GM12865 (cell line): Measurements from ENCODE around the gene KRT9.

ENCODE experiments used
- DNase-seq: peaks from one replicate; pipeline ENCODE4 v3.0.0; 2010; ENCODE audit warnings: low read depth
- H3K4me3 ChIP-seq: 2 replicates; pipeline ENCODE4 v1.5.1; 2011; ENCODE audit warnings: mild to moderate bottlenecking, low read depth, low read length, control low read depth
- CTCF ChIP-seq: IDR thresholded peaks from 2 replicates; pipeline ENCODE4 v1.5.1; 2011; ENCODE audit warnings: low read length, control low read depth, low read depth, inconsistent platforms; ENCODE audit not compliant: insufficient read depth; ENCODE audit errors: missing control alignments

Gene KRT9

DNA sequence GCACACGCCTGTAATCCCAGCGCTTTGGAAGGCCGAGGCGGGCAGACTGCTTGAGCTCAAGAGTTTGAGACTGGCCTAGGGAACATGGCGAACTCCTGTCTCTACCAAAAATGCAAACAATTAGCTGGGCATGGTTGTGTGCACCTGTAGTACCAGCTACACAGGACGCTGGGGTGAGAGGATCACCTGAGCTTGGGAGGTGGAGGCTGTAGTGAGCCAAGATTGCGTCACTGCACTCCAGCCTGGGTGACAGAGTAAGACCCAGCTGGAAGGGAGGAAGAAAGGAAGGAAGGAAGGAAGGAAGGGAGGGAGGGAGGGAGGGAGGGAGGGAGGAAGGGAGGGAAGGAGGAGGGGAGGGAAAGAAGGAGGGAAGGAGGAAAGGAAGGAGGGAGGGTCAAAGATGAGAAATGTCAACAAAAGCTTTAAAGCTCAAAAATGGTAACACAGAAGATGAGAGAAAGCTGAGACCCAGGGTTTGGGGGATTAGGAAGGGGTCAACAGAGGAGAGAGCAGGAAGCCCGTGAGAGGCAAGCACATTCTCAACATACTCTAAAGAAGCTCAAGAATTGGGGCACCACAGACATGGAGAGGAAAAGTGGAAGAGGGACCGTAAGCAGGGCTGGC lies 38.8 kb downstream of the KRT9 start:
- TF ChIP-seq CTCF: no peak
- no peak for DNase-seq
- H3K4me3 ChIP-seq: no peak overlapping the region

DNA sequence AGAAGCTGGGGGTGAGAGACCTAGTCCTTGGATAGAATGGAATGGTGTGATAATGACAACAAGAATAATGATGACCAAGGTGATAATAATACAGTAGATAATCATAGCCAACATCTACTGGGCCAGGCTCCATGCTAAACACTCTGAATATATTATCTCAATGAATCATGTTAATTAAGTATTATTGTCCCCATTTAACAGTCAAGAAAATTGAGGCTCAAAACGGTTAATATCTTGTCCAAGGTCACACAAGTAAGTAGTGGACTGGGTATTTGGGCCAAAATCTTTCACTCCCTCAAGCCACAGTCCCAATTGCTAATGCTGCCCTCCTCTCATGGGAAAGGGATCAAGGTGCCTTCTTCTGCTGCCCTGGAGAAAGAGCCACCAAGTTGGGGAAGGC lies 39.9 kb downstream of the KRT9 start:
- TF ChIP-seq CTCF: no peak
- H3K4me3 ChIP-seq: no peak overlapping the region
- DNase-seq: no peak

- DNase-seq: no peak
- H3K4me3 ChIP-seq: no peak overlapping the region
Observed at GRCh38 chr17:41530062-41531048, 41.5 kb downstream of the KRT9 start.

DNA sequence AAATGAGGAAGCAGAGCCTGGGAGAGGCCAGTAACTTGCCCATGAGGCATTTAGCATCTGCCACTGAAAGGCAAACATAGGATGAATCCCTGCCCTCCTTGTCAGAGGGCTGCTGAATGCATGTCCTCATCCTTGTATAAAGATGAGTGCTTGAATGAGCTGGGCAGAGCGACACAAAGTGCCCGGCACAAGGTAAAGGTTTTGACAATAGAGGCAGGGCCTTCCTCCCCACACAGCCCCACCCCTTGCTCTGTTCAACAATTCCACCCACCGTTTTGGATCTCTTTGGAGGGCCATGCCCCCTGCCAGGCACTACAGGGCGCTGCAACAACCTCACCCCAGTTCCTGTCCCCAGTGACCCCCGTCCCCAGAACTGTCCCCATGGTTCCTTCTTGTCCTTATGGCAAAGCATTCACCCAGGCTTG lies 42.4 kb downstream of the KRT9 start:
- no peak for DNase-seq
- H3K4me3 ChIP-seq: no peak overlapping the region
- TF ChIP-seq CTCF: no peak

More at GRCh38 chr17:41530062-41531048, 41.5 kb downstream of the KRT9 start:
- no peak for TF ChIP-seq CTCF

DNA sequence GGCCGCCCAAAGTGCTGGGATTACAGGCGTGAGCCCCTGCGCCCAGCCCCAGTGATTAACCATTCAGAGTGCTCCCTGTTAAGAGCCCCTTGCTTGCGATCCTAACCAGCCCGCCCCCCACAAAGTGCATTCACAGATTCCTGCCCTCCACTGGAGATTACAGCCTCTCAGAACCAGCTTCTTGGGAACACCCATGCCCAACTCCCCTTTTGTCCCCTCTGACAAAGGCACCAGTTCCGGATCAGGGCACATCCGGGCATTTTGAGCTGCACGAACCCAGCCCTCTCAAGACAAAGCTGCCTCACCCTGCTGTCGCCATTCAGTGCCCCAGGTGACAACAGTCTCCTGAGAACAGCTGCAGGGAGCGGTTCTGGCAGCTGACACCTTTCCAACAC lies 42.9 kb downstream of the KRT9 start:
- no peak for TF ChIP-seq CTCF
- DNase-seq: no peak

GRCh38 chr17:41527063-41528023 lies 44.5 kb downstream of the KRT9 start:
- H3K4me3 ChIP-seq: no peak overlapping the region
- no peak for TF ChIP-seq CTCF
- DNase-seq: no peak

More for the DNA sequence above, 42.9 kb downstream of the KRT9 start:
- H3K4me3 ChIP-seq: no peak overlapping the region
